HG03103 (cell line): ENCODE measurements around the gene KDM4C.
"Not testable (repeated sequence)": the region's sequence is repeated elsewhere in the genome, so short reads cannot be mapped to it uniquely, and the experiment has no call there.

ENCODE experiments used
- ATAC-seq: cut with Tn5 transposase; IDR thresholded peaks from one replicate; pipeline ENCODE4 v1.9.1; 2021; ENCODE audit warnings: low read depth; ENCODE audit not compliant: unreplicated experiment

Gene KDM4C

DNA sequence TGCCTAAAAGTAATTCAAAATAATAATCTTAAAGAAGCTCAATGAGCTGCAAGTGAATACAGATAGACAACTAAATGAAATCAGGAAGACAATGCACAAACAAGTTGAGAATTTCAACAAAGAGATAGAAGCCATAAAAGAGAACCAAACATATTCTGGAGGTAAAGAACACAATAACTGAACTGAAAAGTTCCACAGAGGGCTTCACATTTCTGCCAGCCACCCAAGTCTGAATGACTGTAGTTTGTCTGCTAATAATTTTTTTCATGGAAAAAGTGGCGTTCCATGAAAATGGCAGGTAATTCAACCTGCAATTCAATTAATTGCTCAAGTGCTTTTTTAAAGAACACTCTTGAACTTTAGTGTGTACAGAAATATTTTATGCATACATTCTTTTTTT is 251.3 kb downstream of the KDM4C start:
- ATAC-seq, result no peak

GRCh38 chr9:7011395-7012067 is 253.8 kb downstream of the KDM4C start:
- ATAC-seq, result peak; percentile 56

- no peak for ATAC-seq
Measured at GRCh38 chr9:7027996-7028395, 270.2 kb downstream of the KDM4C start.

DNA sequence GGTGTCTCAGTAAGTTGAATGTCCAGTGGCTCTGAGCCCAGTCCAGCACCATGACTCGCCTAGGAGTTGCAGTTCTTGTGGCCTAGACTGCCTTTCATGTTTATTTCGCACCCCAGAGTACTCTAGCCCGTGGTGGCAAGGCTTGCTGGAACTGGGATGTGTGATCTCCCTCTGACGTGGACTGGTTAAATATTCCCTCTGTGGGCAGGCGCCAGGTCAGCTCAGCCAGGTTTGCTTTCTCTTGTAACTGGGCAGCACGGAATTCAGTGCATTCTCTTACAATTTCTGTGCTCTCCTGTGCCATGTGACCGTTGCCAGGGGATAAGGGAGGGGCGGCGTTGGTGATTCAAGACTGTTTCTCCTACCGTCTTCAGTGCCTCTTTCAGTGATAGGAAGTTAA is 270.8 kb downstream of the KDM4C start:
- no peak for ATAC-seq

- not testable (repeated sequence) for ATAC-seq
Measured at GRCh38 chr9:7030943-7031342, 273.2 kb downstream of the KDM4C start.

- no peak for ATAC-seq
Measured at GRCh38 chr9:7033076-7034045, 275.6 kb downstream of the KDM4C start.

GRCh38 chr9:7037176-7037575 is 279.4 kb downstream of the KDM4C start:
- no peak for ATAC-seq

- no peak for ATAC-seq
Measured at GRCh38 chr9:7042124-7042523, 284.4 kb downstream of the KDM4C start.

DNA sequence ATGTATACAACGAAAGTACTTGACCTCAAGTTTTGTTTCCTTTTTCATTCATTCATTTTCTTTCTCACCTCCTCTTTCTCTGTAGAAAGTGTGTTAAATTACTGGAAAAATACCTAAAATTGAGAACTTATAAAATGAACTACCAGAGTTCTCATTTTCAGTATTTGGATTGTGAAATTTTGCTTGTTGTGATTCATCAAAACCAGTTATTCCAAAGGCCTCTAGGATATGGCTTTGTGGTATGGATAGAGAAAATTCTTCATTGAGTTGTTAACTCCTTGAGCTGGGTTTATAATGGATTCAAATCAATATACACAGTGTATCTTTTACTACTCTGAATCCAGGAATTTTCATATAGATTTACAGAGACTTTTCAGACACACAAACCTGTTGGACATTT is 287.6 kb downstream of the KDM4C start:
- ATAC-seq, result no peak

DNA sequence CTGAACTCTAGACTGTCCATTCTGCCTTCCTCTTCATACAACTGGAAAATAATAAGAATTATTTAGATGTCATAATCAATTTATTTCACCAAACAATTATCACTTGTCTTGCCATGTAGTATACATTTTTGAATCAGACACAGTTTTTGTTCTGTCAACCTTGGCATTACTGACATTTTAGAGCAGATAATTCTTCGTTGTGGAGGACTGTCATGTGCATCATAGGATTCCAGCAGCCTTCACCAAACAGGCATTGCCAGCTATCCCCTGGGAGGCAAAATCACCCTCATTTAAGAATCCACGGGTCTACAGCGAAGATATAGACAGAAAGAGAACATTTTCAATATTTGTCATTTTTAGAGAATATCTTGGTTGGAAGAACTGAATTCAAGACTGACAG is 293.9 kb downstream of the KDM4C start:
- no peak for ATAC-seq

DNA sequence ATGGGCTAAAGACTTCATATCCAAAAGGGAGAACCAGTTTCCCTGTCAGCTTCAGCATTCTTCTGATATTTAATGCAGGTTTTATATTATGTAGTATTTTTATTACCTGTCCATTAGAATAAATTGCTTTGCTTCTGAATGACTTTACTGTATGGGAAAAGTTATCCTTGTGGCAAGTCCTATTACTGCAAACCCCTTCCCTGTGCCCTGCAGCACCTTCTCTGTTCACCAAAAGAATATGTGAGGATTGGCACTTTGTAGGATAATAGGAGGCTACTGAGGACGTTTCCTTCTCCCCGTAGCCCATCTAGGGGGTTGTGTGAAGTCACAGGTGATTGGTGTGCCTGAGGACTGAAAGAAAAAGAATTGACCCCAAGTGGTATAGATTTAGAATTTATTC is 296.1 kb downstream of the KDM4C start:
- no peak for ATAC-seq

GRCh38 chr9:7055171-7055903 is 297.6 kb downstream of the KDM4C start:
- peak; percentile 47 for ATAC-seq

DNA sequence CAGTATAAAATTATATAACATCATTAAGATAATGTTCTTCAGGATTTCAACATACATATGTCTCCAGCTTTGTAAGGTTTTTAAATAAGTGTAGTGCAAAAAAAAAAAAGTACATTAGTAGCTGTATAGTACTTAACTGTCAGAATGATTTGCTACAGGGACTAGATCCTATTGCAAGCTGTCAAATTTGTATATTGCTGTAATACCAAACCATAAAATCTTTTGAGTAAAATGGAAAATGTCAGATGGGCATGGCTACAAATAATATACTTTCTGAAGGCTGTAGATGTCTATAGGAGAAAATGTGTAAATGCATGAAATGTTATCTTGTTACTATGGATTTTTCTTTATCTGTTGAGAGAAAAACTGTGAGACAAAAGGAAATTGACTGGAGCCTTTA is 298.5 kb downstream of the KDM4C start:
- no peak for ATAC-seq

- no peak for ATAC-seq
Measured at GRCh38 chr9:7058473-7058872, 300.7 kb downstream of the KDM4C start.

- no peak for ATAC-seq
Measured at GRCh38 chr9:7067169-7067568, 309.4 kb downstream of the KDM4C start.

GRCh38 chr9:7071916-7072315 is 314.1 kb downstream of the KDM4C start:
- no peak for ATAC-seq

DNA sequence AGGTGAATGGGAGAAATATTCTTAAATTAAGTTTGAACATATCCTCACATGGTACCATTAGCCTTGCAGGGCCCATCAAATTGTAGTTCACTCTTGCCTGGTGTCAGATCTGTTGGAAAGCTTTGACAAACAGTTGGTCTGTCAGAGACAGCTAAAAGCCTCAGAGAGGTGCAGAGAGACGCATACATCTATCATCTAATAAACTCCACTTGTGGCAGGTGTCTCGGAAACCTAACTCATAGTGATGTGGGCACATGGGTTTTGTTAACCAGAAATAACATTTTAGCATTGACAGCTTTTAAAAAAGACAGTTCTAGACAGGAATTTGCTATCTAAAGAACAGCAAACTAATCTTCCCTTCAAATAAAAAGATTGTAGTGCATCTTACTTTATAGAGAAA is 315.9 kb downstream of the KDM4C start:
- ATAC-seq, result no peak

DNA sequence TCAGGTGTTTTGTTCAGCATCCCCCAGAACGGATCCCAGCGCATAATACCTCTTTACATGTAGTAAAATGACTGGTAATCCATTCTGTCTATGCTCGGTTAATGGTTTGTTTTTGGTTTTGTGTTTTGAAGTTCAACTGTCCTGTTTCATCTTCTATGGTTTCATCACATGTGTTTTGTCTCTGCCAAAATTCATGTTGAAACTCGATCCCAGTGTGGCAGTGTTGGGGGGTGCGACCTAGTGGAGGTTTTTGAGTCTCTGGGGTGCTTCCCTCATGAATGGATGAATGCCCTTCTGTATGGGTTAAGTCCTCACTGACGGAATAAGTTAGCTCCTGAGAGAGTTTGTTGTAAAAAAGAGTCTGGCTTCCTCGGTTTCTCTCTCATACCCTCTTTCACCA is 317.4 kb downstream of the KDM4C start:
- ATAC-seq, result no peak

DNA sequence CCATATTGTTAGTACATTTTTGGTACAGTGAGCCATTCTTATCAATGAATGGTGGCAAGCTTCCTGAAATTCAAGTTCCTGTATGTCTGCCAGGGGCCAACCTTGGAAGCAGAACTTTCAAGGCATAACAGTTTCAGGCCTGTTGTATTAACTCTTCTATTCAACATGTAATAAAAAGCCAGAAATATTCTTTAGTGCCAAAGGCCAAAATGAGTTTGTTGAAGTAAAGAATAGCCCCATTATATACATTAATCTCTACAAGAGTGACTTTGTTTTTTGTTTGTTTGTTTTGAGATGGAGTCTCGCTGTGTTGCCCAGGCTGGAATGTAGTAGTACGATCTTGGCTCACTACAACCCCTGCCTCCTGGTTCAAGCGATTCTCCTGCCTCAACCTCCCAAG is 321.3 kb downstream of the KDM4C start:
- no peak for ATAC-seq

- ATAC-seq, result no peak
Measured at GRCh38 chr9:7081065-7081600, 323.4 kb downstream of the KDM4C start.

DNA sequence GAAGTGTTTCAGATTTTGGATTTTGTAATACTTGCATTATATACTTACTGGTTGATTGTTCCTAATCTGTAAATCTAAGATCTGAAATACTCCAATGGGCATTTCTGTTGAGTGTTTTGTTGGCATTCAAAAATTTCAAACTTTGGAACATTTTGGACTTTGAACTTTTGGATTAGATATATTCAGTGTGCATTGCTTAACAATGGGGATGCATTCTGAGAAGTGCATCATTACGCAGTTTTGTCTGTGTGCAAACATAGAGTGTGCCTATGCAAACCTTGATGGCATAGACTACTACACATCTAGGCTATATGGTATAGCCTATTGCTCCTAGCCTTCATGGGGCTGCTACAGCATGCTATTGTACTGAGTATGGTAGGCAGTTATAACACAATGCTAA is 325.4 kb downstream of the KDM4C start:
- ATAC-seq, result no peak
